Trophoblast cell (in vitro differentiated cells and primary cell): ENCODE measurements around the gene PSG11.
"Not testable (repeated sequence)": the region's sequence is repeated elsewhere in the genome, so short reads cannot be mapped to it uniquely, and the experiment has no call there.

Experiments
- DNase-seq, 2 donors: peaks; one replicate each; pipeline ENCODE4 v3.0.0-alpha.2; 2016
- H2AFZ ChIP-seq: 2 replicates; pipeline ENCODE4 v1.6.1; 2013; ENCODE audit warnings: low read length, moderate library complexity, mild to moderate bottlenecking; ENCODE audit not compliant: insufficient read depth, poor library complexity
- H2AK5ac ChIP-seq: 2 replicates; pipeline ENCODE4 v1.6.1; 2013; ENCODE audit warnings: mild to moderate bottlenecking, low read length
- H2BK120ac ChIP-seq: 2 replicates; pipeline ENCODE4 v1.6.1; 2013; ENCODE audit warnings: low read length, mild to moderate bottlenecking, moderate library complexity; ENCODE audit not compliant: insufficient read depth, poor library complexity
- H2BK12ac ChIP-seq: 2 replicates; pipeline ENCODE4 v1.6.1; 2013; ENCODE audit warnings: mild to moderate bottlenecking, low read length, moderate library complexity
- H2BK5ac ChIP-seq: 2 replicates; pipeline ENCODE4 v1.6.1; 2013; ENCODE audit warnings: low read length, low read depth, moderate library complexity, mild to moderate bottlenecking; ENCODE audit not compliant: poor library complexity
- H3K14ac ChIP-seq: 2 replicates; pipeline ENCODE4 v1.6.1; 2013; ENCODE audit warnings: mild to moderate bottlenecking, low read length
- H3K18ac ChIP-seq: 2 replicates; pipeline ENCODE4 v1.6.1; 2013; ENCODE audit warnings: mild to moderate bottlenecking, low read length
- H3K23ac ChIP-seq: 2 replicates; pipeline ENCODE4 v1.6.1; 2013; ENCODE audit warnings: low read length
- H3K27ac ChIP-seq: 2 replicates; pipeline ENCODE4 v1.5.1; 2013; ENCODE audit warnings: low read depth, mild to moderate bottlenecking, inconsistent platforms, low read length, moderate library complexity
- H3K27me3 ChIP-seq: 2 replicates; pipeline ENCODE4 v1.6.1; 2013; ENCODE audit warnings: inconsistent platforms, mild to moderate bottlenecking, low read length, moderate library complexity; ENCODE audit not compliant: insufficient read depth
- H3K36me3 ChIP-seq, 2 experiments: 1 replicate in 1 of 2; 2 replicates in 1 of 2; pipeline ENCODE4 v1.6.1; 2013; ENCODE audit warnings: low read length in 2 of 2, mild to moderate bottlenecking in 2 of 2, moderate library complexity in 1 of 2; ENCODE audit not compliant: insufficient read depth in 2 of 2, control insufficient read depth in 1 of 2
- H3K4ac ChIP-seq: 2 replicates; pipeline ENCODE4 v1.6.1; 2013; ENCODE audit warnings: low read depth, mild to moderate bottlenecking, low read length, moderate library complexity
- H3K4me1 ChIP-seq, 2 experiments: 1 replicate in 1 of 2; 2 replicates in 1 of 2; pipeline ENCODE4 v1.6.1; 2013; ENCODE audit warnings: low read length in 2 of 2, mild to moderate bottlenecking in 2 of 2, moderate library complexity in 1 of 2; ENCODE audit not compliant: insufficient read depth in 2 of 2, control insufficient read depth in 1 of 2
- H3K4me2 ChIP-seq: 2 replicates; pipeline ENCODE4 v1.6.1; 2013; ENCODE audit warnings: inconsistent platforms, mild to moderate bottlenecking, low read length, moderate library complexity
- H3K4me3 ChIP-seq: 2 replicates; pipeline ENCODE4 v1.5.1; 2013; ENCODE audit warnings: mild to moderate bottlenecking, low read depth, low read length, inconsistent platforms
- H3K79me1 ChIP-seq: one replicate; pipeline ENCODE4 v1.6.1; 2013; ENCODE audit warnings: low read length
- H3K79me2 ChIP-seq: 2 replicates; pipeline ENCODE4 v1.6.1; 2013; ENCODE audit warnings: low read length, mild to moderate bottlenecking; ENCODE audit not compliant: control insufficient read depth, insufficient read depth, poor library complexity
- H3K9ac ChIP-seq: 2 replicates; pipeline ENCODE4 v1.6.1; 2013; ENCODE audit warnings: mild to moderate bottlenecking, low read length
- H3K9me3 ChIP-seq: 2 replicates; pipeline ENCODE4 v1.6.1; 2013; ENCODE audit warnings: low read depth, mild to moderate bottlenecking, control low read depth, inconsistent platforms, low read length; ENCODE audit not compliant: insufficient read depth
- H4K12ac ChIP-seq: 2 replicates; pipeline ENCODE4 v1.6.1; 2013; ENCODE audit warnings: low read depth, mild to moderate bottlenecking, low read length, moderate library complexity
- H4K8ac ChIP-seq: 2 replicates; pipeline ENCODE4 v1.6.1; 2013; ENCODE audit warnings: low read depth, mild to moderate bottlenecking, low read length, moderate library complexity
- H4K91ac ChIP-seq: one replicate; pipeline ENCODE4 v1.6.1; 2013; ENCODE audit warnings: low read depth, mild to moderate bottlenecking, low read length, moderate library complexity
- WGBS: extraction: QIAGEN DNeasy Blood & Tissue Kit; methylation state at CpG from one replicate; pipeline ENCODE4 v1.1.7; 2013; ENCODE audit warnings: missing lambda C conversion rate; ENCODE audit not compliant: insufficient read length, insufficient coverage; ENCODE audit errors: extremely low coverage; 5-methylcytosine and 5-hydroxymethylcytosine counted together

Gene PSG11

GRCh38 chr19:43027061-43027460 lies 792 bp upstream of the PSG11 start:
- not testable (repeated sequence) for H3K14ac ChIP-seq, H4K91ac ChIP-seq, H3K18ac ChIP-seq, H3K36me3 ChIP-seq, H3K4me2 ChIP-seq, H2BK5ac ChIP-seq, H3K79me1 ChIP-seq, H4K12ac ChIP-seq, H3K4me1 ChIP-seq, H2BK120ac ChIP-seq, H3K79me2 ChIP-seq, H2AFZ ChIP-seq, H3K4me3 ChIP-seq, H3K23ac ChIP-seq, H3K9ac ChIP-seq, H2AK5ac ChIP-seq, H3K27ac ChIP-seq, H3K27me3 ChIP-seq, DNase-seq, H3K4ac ChIP-seq, H2BK12ac ChIP-seq, H4K8ac ChIP-seq
- H3K9me3 ChIP-seq, result peaks cover 27% of the 10 kb centered on the region
- WGBS, result no CpG with 5 or more reads among the region's 8 CpGs

DNA sequence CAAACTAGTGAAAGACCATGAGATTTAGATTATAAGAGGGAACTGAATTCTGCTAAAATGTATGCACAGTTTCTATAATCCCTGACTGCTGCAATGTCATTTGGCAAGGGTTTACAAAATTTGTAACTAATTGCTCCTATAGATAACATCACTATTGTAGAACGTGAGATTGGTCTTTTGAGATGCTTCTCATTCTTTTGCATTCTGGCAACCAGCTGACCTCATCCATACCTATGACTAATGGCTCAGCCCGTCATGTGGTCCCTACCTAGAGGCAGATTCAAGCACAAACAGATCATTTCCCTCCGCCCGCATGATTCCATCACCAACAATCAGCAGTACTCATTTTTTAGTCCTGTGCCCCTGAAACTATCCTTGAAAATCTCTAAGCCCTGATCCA lies 4.2 kb downstream of the PSG11 start:
- H4K8ac ChIP-seq, H4K12ac ChIP-seq, H3K4me2 ChIP-seq, H3K14ac ChIP-seq, H3K4me1 ChIP-seq, H4K91ac ChIP-seq, H2BK12ac ChIP-seq, H2BK120ac ChIP-seq, H3K4ac ChIP-seq, H3K27me3 ChIP-seq, H3K79me1 ChIP-seq, H3K36me3 ChIP-seq, H3K9ac ChIP-seq, H2AFZ ChIP-seq, H3K79me2 ChIP-seq, H3K27ac ChIP-seq, H3K23ac ChIP-seq, H3K18ac ChIP-seq, H2BK5ac ChIP-seq, H2AK5ac ChIP-seq, H3K4me3 ChIP-seq: not testable (repeated sequence)
- peak; percentile 80 to 86 for DNase-seq
- H3K9me3 ChIP-seq, result peaks cover 20% of the 10 kb centered on the region
- no CpG with 5 or more reads among the region's 4 CpGs for WGBS

- H3K36me3 ChIP-seq, H3K9ac ChIP-seq, H2AK5ac ChIP-seq, H2AFZ ChIP-seq, H4K91ac ChIP-seq, H2BK120ac ChIP-seq, H3K4ac ChIP-seq, H3K79me2 ChIP-seq, H4K8ac ChIP-seq, H3K27ac ChIP-seq, H3K4me1 ChIP-seq, H3K4me2 ChIP-seq, H3K23ac ChIP-seq, H3K79me1 ChIP-seq, H2BK12ac ChIP-seq, H3K18ac ChIP-seq, H4K12ac ChIP-seq, H3K27me3 ChIP-seq, H2BK5ac ChIP-seq, H3K4me3 ChIP-seq, H3K14ac ChIP-seq: not testable (repeated sequence)
- peak; percentile 91 to 92 for DNase-seq
- no CpG with 5 or more reads among the region's 4 CpGs for WGBS
- peaks cover 16% of the 10 kb centered on the region for H3K9me3 ChIP-seq
Measured at GRCh38 chr19:43021629-43022028, 4.6 kb downstream of the PSG11 start.

DNA sequence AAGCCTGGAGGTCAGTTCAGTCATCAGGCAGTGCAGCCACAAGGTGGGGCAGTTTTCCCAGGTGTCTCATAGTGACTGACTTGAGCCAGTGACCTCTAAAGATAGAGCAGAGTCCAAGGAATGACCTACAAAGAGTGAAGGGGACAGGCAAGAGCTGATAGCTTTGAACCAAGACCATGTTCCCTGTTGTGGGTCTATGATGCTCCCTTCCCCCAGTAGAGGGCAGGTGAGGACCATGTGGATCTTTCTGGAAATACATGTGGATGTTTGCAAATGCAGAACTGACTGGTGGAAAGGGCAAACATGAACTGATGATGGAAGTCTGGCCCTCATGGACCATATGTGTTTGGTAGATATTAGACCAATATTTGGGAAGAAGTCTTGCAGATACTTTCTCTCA lies 6.7 kb downstream of the PSG11 start:
- not testable (repeated sequence) for H3K4ac ChIP-seq, H3K23ac ChIP-seq, H3K27ac ChIP-seq, H3K18ac ChIP-seq, H2BK120ac ChIP-seq, H3K4me1 ChIP-seq, H3K79me1 ChIP-seq, H2AFZ ChIP-seq, H4K12ac ChIP-seq, H3K36me3 ChIP-seq, H2BK5ac ChIP-seq, H4K91ac ChIP-seq, H3K9ac ChIP-seq, H2AK5ac ChIP-seq, H2BK12ac ChIP-seq, H3K14ac ChIP-seq, H3K4me3 ChIP-seq, H3K4me2 ChIP-seq, H3K27me3 ChIP-seq, H3K79me2 ChIP-seq, H4K8ac ChIP-seq
- peaks cover 19% of the 10 kb centered on the region for H3K9me3 ChIP-seq
- peak in 1 of 2 donors; percentile 49 for DNase-seq

DNA sequence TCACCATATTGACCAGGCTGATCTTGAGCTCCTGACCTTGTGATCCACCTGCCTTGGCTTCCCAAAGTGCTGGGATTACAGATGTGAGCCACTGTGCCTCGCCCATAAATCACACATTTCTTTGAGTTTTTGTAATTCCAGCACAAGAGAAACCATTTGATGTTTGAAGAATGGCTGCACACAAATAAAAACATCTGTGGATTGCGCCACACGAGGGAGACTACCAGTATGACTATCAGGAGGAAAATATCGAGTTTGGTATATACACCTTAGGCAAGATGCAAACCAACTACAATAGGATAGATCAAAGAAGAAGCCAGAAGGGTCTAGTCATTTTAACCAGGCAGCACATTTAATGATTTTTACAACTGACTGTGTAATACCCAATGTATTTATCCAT lies 20.4 kb downstream of the PSG11 start:
- not testable (repeated sequence) for H3K4me2 ChIP-seq, H3K4me1 ChIP-seq, H3K14ac ChIP-seq, H2BK5ac ChIP-seq, H3K27me3 ChIP-seq, H4K12ac ChIP-seq, H3K18ac ChIP-seq, H2BK12ac ChIP-seq, H3K23ac ChIP-seq, H2BK120ac ChIP-seq, H3K4me3 ChIP-seq, H3K79me2 ChIP-seq, H4K8ac ChIP-seq, H3K9ac ChIP-seq, H3K27ac ChIP-seq, H3K79me1 ChIP-seq, H4K91ac ChIP-seq, H3K36me3 ChIP-seq, H3K4ac ChIP-seq, H2AK5ac ChIP-seq, H3K9me3 ChIP-seq, H2AFZ ChIP-seq
- peak; percentile 65 to 91 for DNase-seq
- no CpG with 5 or more reads among the region's 4 CpGs for WGBS
